H1 (cell line): ENCODE measurements around the gene MAS1. TPM values are rescaled to one million over a fixed set of nuclear protein-coding genes. Genes with fewer than 3 reads are reported as not detected.

Source experiments
- CTCF ChIA-PET: fragments of 300-600 bp; sonication (Branson Sonifier 250); formaldehyde crosslinking; loops from one replicate; lab custom pipeline; 2021; ENCODE audit not compliant: partially characterized antibody; lab: Charles Lee
- POLR2A ChIA-PET: fragments of 300-600 bp; sonication (Branson Sonifier 250); formaldehyde crosslinking; loops from one replicate; lab custom pipeline; 2021; ENCODE audit warnings: inconsistent platforms; ENCODE audit not compliant: partially characterized antibody; lab: Charles Lee
- DNase-seq, 2 experiments: peaks; one replicate each; pipeline versions ENCODE4 v3.0.0 to v3.0.0-alpha.2; 2010 to 2022; ENCODE audit warnings: low spot score in 2 of 2, low read depth in 1 of 2, mixed read lengths in 1 of 2
- FAIRE-seq: peaks from 2 replicates; lab custom pipeline; 2011; peaks lifted over from hg19 to GRCh38; lab: Jason Lieb, UNC
- H2AFZ ChIP-seq: 2 replicates; pipeline ENCODE4 v1.8.1; 2012; ENCODE audit warnings: low read length, inconsistent platforms
- H2AK5ac ChIP-seq: 2 replicates; pipeline ENCODE4 v1.6.1; 2013; ENCODE audit warnings: low read depth, low read length
- H2BK120ac ChIP-seq: replicated peaks from 2 replicates; pipeline ENCODE3; 2013; ENCODE audit warnings: low read depth, low read length, inconsistent platforms
- H2BK12ac ChIP-seq: 2 replicates; pipeline ENCODE4 v1.6.1; 2013; ENCODE audit warnings: low read depth, low read length
- H2BK15ac ChIP-seq: 2 replicates; pipeline ENCODE4 v1.6.1; 2013; ENCODE audit warnings: low read length
- H2BK20ac ChIP-seq: 2 replicates; pipeline ENCODE4 v1.6.1; 2013; ENCODE audit warnings: low read length
- H2BK5ac ChIP-seq: 2 replicates; pipeline ENCODE4 v1.6.1; 2013; ENCODE audit warnings: low read depth, low read length
- H3K14ac ChIP-seq: 2 replicates; pipeline ENCODE4 v1.6.1; 2013; ENCODE audit warnings: inconsistent platforms; ENCODE audit not compliant: insufficient read length
- H3K18ac ChIP-seq: 2 replicates; pipeline ENCODE4 v1.6.1; 2013; ENCODE audit warnings: low read length; ENCODE audit errors: extremely low read depth
- H3K23ac ChIP-seq: 2 replicates; pipeline ENCODE4 v1.6.1; 2013; ENCODE audit warnings: inconsistent platforms; ENCODE audit not compliant: insufficient read length
- H3K23me2 ChIP-seq: 2 replicates; pipeline ENCODE4 v1.6.1; 2013; ENCODE audit warnings: low read depth, low read length
- H3K27ac ChIP-seq: 2 replicates; pipeline ENCODE4 v1.6.1; 2011; ENCODE audit warnings: low read depth, low read length, inconsistent platforms
- H3K27me3 ChIP-seq, 4 experiments: replicated peaks in 1 of 4; 1 replicate in 1 of 4; 2 replicates in 3 of 4; pipeline versions ENCODE4 v1.6.1 to v1.8.1; 2011 to 2013; ENCODE audit warnings: low read length in 3 of 4, mild to moderate bottlenecking in 3 of 4, inconsistent platforms in 2 of 4, mixed read lengths in 2 of 4, moderate library complexity in 1 of 4; ENCODE audit not compliant: control insufficient read depth in 3 of 4, insufficient read depth in 3 of 4; ENCODE audit errors: extremely low read depth in 1 of 4
- H3K36me3 ChIP-seq, 4 experiments: 2 replicates each; pipeline versions ENCODE4 v1.6.1 to v1.8.1; 2011 to 2013; ENCODE audit warnings: mild to moderate bottlenecking in 4 of 4, low read length in 3 of 4, moderate library complexity in 2 of 4, control low read depth in 1 of 4, inconsistent platforms in 1 of 4; ENCODE audit not compliant: insufficient read depth in 4 of 4, control insufficient read depth in 2 of 4
- H3K4ac ChIP-seq: replicated peaks from 2 replicates; pipeline ENCODE3; 2013; ENCODE audit warnings: low read length, low read depth, mixed read lengths, inconsistent platforms; ENCODE audit not compliant: insufficient read length
- H3K4me1 ChIP-seq, 4 experiments: replicated peaks in 1 of 4; 1 replicate in 1 of 4; 2 replicates in 3 of 4; pipeline versions ENCODE4 v1.6.1 to v1.8.1; 2011 to 2013; ENCODE audit warnings: low read length in 3 of 4, inconsistent platforms in 2 of 4, mixed read lengths in 1 of 4; ENCODE audit not compliant: insufficient read depth in 4 of 4, control insufficient read depth in 3 of 4
- H3K4me2 ChIP-seq, 2 experiments: 2 replicates each; pipeline versions ENCODE4 v1.6.1 to v1.8.1; 2011 to 2013; ENCODE audit warnings: low read depth in 2 of 2, low read length in 2 of 2, control low read depth in 1 of 2, inconsistent platforms in 1 of 2, mild to moderate bottlenecking in 1 of 2; ENCODE audit not compliant: insufficient read depth in 1 of 2
- H3K4me3 ChIP-seq, 4 experiments: fragments of 200-600, 300-600 bp in 1 of 4; sonication (generic), shearing (Covaris generic), sonication (Bioruptor Twin) in 1 of 4; 2 replicates each; pipeline versions ENCODE4 v1.5.1 to v1.8.1; 2011 to 2016; ENCODE audit warnings: low read length in 4 of 4, low read depth in 3 of 4, control low read depth in 2 of 4, inconsistent platforms in 2 of 4, mild to moderate bottlenecking in 2 of 4, mixed read lengths in 1 of 4, moderate library complexity in 1 of 4; ENCODE audit not compliant: insufficient read depth in 2 of 4; ENCODE audit errors: extremely low read depth in 1 of 4
- H3K56ac ChIP-seq: replicated peaks from 2 replicates; pipeline ENCODE3; 2013; ENCODE audit warnings: low read depth, mild to moderate bottlenecking, mixed read lengths, low read length, inconsistent platforms; ENCODE audit not compliant: insufficient read length
- H3K79me1 ChIP-seq: 2 replicates; pipeline ENCODE4 v1.6.1; 2013; ENCODE audit warnings: low read depth, low read length, control low read depth
- H3K79me2 ChIP-seq, 2 experiments: 2 replicates each; pipeline versions ENCODE4 v1.6.1 to v1.8.1; 2012 to 2013; ENCODE audit warnings: low read length in 2 of 2, mild to moderate bottlenecking in 2 of 2, inconsistent platforms in 1 of 2; ENCODE audit not compliant: insufficient read depth in 2 of 2, control insufficient read depth in 1 of 2
- H3K9ac ChIP-seq, 4 experiments: replicated peaks in 1 of 4; 1 replicate in 1 of 4; 2 replicates in 3 of 4; pipeline versions ENCODE4 v1.6.1 to v1.8.1; 2011 to 2013; ENCODE audit warnings: low read depth in 3 of 4, low read length in 3 of 4, control low read depth in 2 of 4, mild to moderate bottlenecking in 2 of 4, moderate library complexity in 2 of 4, inconsistent platforms in 1 of 4; ENCODE audit errors: extremely low read depth in 1 of 4
- H3K9me3 ChIP-seq, 2 experiments: 2 replicates each; pipeline versions ENCODE4 v1.6.1 to v1.8.1; 2012 to 2013; ENCODE audit warnings: mild to moderate bottlenecking in 2 of 2, moderate library complexity in 2 of 2, control low read depth in 1 of 2, inconsistent platforms in 1 of 2, low read depth in 1 of 2, low read length in 1 of 2, mixed read lengths in 1 of 2; ENCODE audit not compliant: insufficient read depth in 2 of 2
- H4K20me1 ChIP-seq, 2 experiments: replicated peaks in 1 of 2; 2 replicates each; pipeline versions ENCODE3 to v1.8.1; 2011 to 2013; ENCODE audit warnings: inconsistent platforms in 2 of 2, low read length in 2 of 2, mild to moderate bottlenecking in 1 of 2; ENCODE audit not compliant: insufficient read depth in 2 of 2, control insufficient read depth in 1 of 2
- H4K5ac ChIP-seq: 2 replicates; pipeline ENCODE4 v1.6.1; 2013; ENCODE audit warnings: low read length, low read depth, mixed read lengths, inconsistent platforms; ENCODE audit not compliant: insufficient read length
- H4K8ac ChIP-seq: 2 replicates; pipeline ENCODE4 v1.8.0; 2013; ENCODE audit warnings: mild to moderate bottlenecking, moderate library complexity, low read length, inconsistent platforms; ENCODE audit not compliant: insufficient read depth; ENCODE audit errors: extremely low read depth
- H4K91ac ChIP-seq: replicated peaks from 2 replicates; pipeline ENCODE3; 2013; ENCODE audit warnings: low read length, mixed read lengths, inconsistent platforms; ENCODE audit not compliant: insufficient read length
- CEBPB ChIP-seq: IDR thresholded peaks from 2 replicates; pipeline ENCODE4 v1.6.1; 2012; ENCODE audit warnings: low read depth, low read length
- SRF ChIP-seq: IDR thresholded peaks from 2 replicates; pipeline ENCODE4 v1.6.1; 2011; ENCODE audit warnings: mild to moderate bottlenecking, low read depth, low read length, moderate library complexity
- WGBS, 2 experiments: shearing (Covaris generic) in 1 of 2; methylation state at CpG; one replicate each; pipeline versions ENCODE4 v1.1.6 to v1.1.7; 2013 to 2015; ENCODE audit warnings: low lambda C conversion rate in 2 of 2, mixed read lengths in 2 of 2, inconsistent platforms in 1 of 2, low coverage in 1 of 2, missing lambda C conversion rate in 1 of 2; ENCODE audit not compliant: insufficient replicate concordance in 2 of 2, insufficient coverage in 1 of 2, insufficient read length in 1 of 2; ENCODE audit errors: extremely low coverage in 1 of 2, missing lambda C conversion rate in 1 of 2; 5-methylcytosine and 5-hydroxymethylcytosine counted together
- polyA plus RNA-seq, 7 experiments: library from polyadenylated mRNA; depleted of rRNA in 3 of 7; stranded (reverse) in 5 of 7; unstranded in 2 of 7; fragments of >200 nt in 5 of 7; fragments of 200-250 nt in 2 of 7; gene quantifications; 1 replicate in 5 of 7; 2 replicates in 1 of 7; 4 replicates in 1 of 7; pipeline versions ENCODE4 v1.2.1 to v1.2.3, GENCODE V29; 2011 to 2013; ENCODE audit warnings: missing spikeins in 2 of 7, mixed read lengths in 2 of 7
- total RNA-seq: library from RNA; stranded (reverse); fragmentation: NEBNext Ultra II Directional; extraction: Animal tissue kit (Norgen Biotek cat#: 25700); gene quantifications from 2 replicates; pipeline ENCODE4 v1.2.1, GENCODE V29; 2021

The MAS1 gene
- total and polyA plus RNA-seq, 2 of the 8 experiments (the other 6 are each of a cell fraction or from before 2014, with no cell fraction given): 0.02 TPM; not detected in 1

- no peaks in the 10 kb centered on the region for H3K36me3 ChIP-seq
- H3K4me2 ChIP-seq: no peak overlapping the region
- FAIRE-seq (no peak), DNase-seq (no peak)
- no peaks in the 10 kb centered on the region for H3K9me3 ChIP-seq
- no peak overlapping the region for H3K23ac ChIP-seq
- ChIA-PET CTCF (no interaction called here), POLR2A (no interaction called here)
- H3K27me3 ChIP-seq: no peaks in the 10 kb centered on the region
- TF ChIP-seq SRF (peak; percentile 63), CEBPB (no peak)
- H3K79me2 ChIP-seq: no peaks in the 10 kb centered on the region
- no peak overlapping the region for H2BK15ac ChIP-seq
- H2BK120ac ChIP-seq: no peak overlapping the region
- H2AK5ac ChIP-seq: no peak overlapping the region
- no peaks in the 10 kb centered on the region for H4K20me1 ChIP-seq
- H3K4me1 ChIP-seq: peaks cover 0 to 7% (median 4%) of the 10 kb centered on the region in 4 experiments; a peak in 5 of 7 replicates
- H4K8ac ChIP-seq: no peak overlapping the region
- H3K79me1 ChIP-seq: no peaks in the 10 kb centered on the region
- H3K18ac ChIP-seq: no peak overlapping the region
- no peak overlapping the region for H2BK12ac ChIP-seq
- H3K4ac ChIP-seq: no peak overlapping the region
- no peak overlapping the region for H3K56ac ChIP-seq
- no peak overlapping the region for H3K27ac ChIP-seq
- H3K4me3 ChIP-seq: no peak overlapping the region
- no peaks in the 10 kb centered on the region for H3K23me2 ChIP-seq
- WGBS, 2 experiments: 95% methylated on average over 9 of the region's 11 CpGs; no CpG with 5 or more reads in 1 of the 2 experiments
- no peak overlapping the region for H3K9ac ChIP-seq
- no peak overlapping the region for H4K91ac ChIP-seq
- no peak overlapping the region for H4K5ac ChIP-seq
- no peak overlapping the region for H2AFZ ChIP-seq
- no peak overlapping the region for H2BK5ac ChIP-seq
- H3K14ac ChIP-seq: no peak overlapping the region
- H2BK20ac ChIP-seq: no peak overlapping the region
Measured at GRCh38 chr6:159879856-159880255, 10.9 kb upstream of the MAS1 start.
